GM12875 (cell line): ENCODE data around the gene MAPK10.
"Not testable (repeated sequence)": the region's sequence is repeated elsewhere in the genome, so short reads cannot be mapped to it uniquely, and the experiment has no call there.

Source experiments
- H3K4me3 ChIP-seq: one replicate; pipeline ENCODE4 v1.5.1; 2011; ENCODE audit warnings: low read depth, low read length, control low read depth
- CTCF ChIP-seq: IDR thresholded peaks from 2 replicates; pipeline ENCODE4 v1.5.1; 2011; ENCODE audit warnings: low read depth, mild to moderate bottlenecking, control low read depth, inconsistent platforms, low read length, moderate library complexity, borderline replicate concordance; ENCODE audit not compliant: insufficient read depth

MAPK10 gene

GRCh38 chr4:86346320-86346719 lies 13.5 kb downstream of the MAPK10 start:
- H3K4me3 ChIP-seq = no peak overlapping the region
- TF ChIP-seq CTCF = no peak

- TF ChIP-seq CTCF = no peak
- H3K4me3 ChIP-seq = no peak overlapping the region
Measured at GRCh38 chr4:86344127-86344526, 15.7 kb downstream of the MAPK10 start.

- no peak for TF ChIP-seq CTCF
- no peak overlapping the region for H3K4me3 ChIP-seq
Measured at GRCh38 chr4:86338989-86339388, 20.9 kb downstream of the MAPK10 start.

- TF ChIP-seq CTCF = no peak
- no peak overlapping the region for H3K4me3 ChIP-seq
Measured at GRCh38 chr4:86338521-86338920, 21.3 kb downstream of the MAPK10 start.

GRCh38 chr4:86334020-86334750 lies 25.7 kb downstream of the MAPK10 start:
- no peak for TF ChIP-seq CTCF
- no peak overlapping the region for H3K4me3 ChIP-seq

- TF ChIP-seq CTCF = no peak
Measured at GRCh38 chr4:86333236-86333635, 26.6 kb downstream of the MAPK10 start.

GRCh38 chr4:86330961-86331742 lies 28.7 kb downstream of the MAPK10 start:
- TF ChIP-seq CTCF = no peak
- H3K4me3 ChIP-seq = no peak overlapping the region

More at GRCh38 chr4:86333236-86333635, 26.6 kb downstream of the MAPK10 start:
- H3K4me3 ChIP-seq = no peak overlapping the region

- not testable (repeated sequence) for H3K4me3 ChIP-seq
Measured at GRCh38 chr4:86330411-86330810, 29.4 kb downstream of the MAPK10 start.
